DMS153 (cell line): ENCODE measurements around the gene RTBDN.
A peak's percentile ranks its signal among the peaks of the same experiment; 100 is the strongest.
"Not testable (repeated sequence)": the region's sequence is repeated elsewhere in the genome, so short reads cannot be mapped to it uniquely, and the experiment has no call there.

Experiments used
- DNase-seq: peaks from one replicate; lab custom pipeline; 2025; lab: John Stamatoyannopoulos, UW

RTBDN gene

GRCh38 chr19:12817810-12818209 is 16.6 kb downstream of the RTBDN start:
- not testable (repeated sequence) for DNase-seq

- DNase-seq: not testable (repeated sequence)
Observed at GRCh38 chr19:12817188-12817587, 17.2 kb downstream of the RTBDN start.

- DNase-seq: no peak
Observed at GRCh38 chr19:12815088-12815487, 19.3 kb downstream of the RTBDN start.

- DNase-seq: peak; percentile 78
Observed at GRCh38 chr19:12806242-12807081, 27.9 kb downstream of the RTBDN start, which contains the start of gene RNASEH2A. Gene RNASEH2A, plus strand, starts transcription at chr19:12806584. Its CDS starts 90 bp downstream, at chr19:12806674.

GRCh38 chr19:12804051-12804450 is 30.3 kb downstream of the RTBDN start:
- DNase-seq: no peak

- DNase-seq: no peak
Observed at GRCh38 chr19:12802267-12803106, 31.9 kb downstream of the RTBDN start.

GRCh38 chr19:12801466-12802266 is 32.7 kb downstream of the RTBDN start, which contains the start of the genes PRDX2 and THSD8:
Gene PRDX2, minus strand, starts transcription at chr19:12801800. Its CDS starts 539 bp downstream, at chr19:12801261.
Gene THSD8, plus strand, starts transcription at chr19:12802069. Its CDS starts 3 bp downstream, at chr19:12802072.
- peak; percentile 28 for DNase-seq

- DNase-seq: no peak
Observed at GRCh38 chr19:12800923-12801465, 33.4 kb downstream of the RTBDN start.

- DNase-seq: no peak
Observed at GRCh38 chr19:12800466-12800770, 34.0 kb downstream of the RTBDN start.

- no peak for DNase-seq
Observed at GRCh38 chr19:12799742-12800465, 34.5 kb downstream of the RTBDN start.

- DNase-seq: not testable (repeated sequence)
Observed at GRCh38 chr19:12797607-12798006, 36.8 kb downstream of the RTBDN start.

GRCh38 chr19:12797141-12797587 is 37.2 kb downstream of the RTBDN start:
- DNase-seq: no peak

- DNase-seq: peak; percentile 54
Observed at GRCh38 chr19:12796146-12797071, 38.0 kb downstream of the RTBDN start.

- no peak for DNase-seq
Observed at GRCh38 chr19:12794971-12795381, 39.4 kb downstream of the RTBDN start.

GRCh38 chr19:12794196-12794941 is 40.0 kb downstream of the RTBDN start:
- DNase-seq: no peak

GRCh38 chr19:12793290-12794195 is 40.8 kb downstream of the RTBDN start:
- peak; percentile 87 for DNase-seq

- DNase-seq: no peak
Observed at GRCh38 chr19:12792853-12793289, 41.5 kb downstream of the RTBDN start.
